Measurements from ENCODE around the gene MACROH2A2. TPM values are rescaled to one million over a fixed set of nuclear protein-coding genes. Genes with fewer than 3 reads are reported as not detected.
"Not testable (repeated sequence)": the region's sequence is repeated elsewhere in the genome, so short reads cannot be mapped to it uniquely, and the experiment has no call there.

MACROH2A2 gene
- 42.5 and 45.5 TPM in 2 replicates for total RNA-seq (2014; rRNA removed; shearing (Covaris generic))

- peak within 1 kb of the TSS; percentile 27; the same call in 1 of the 2 replicates for H3K27ac ChIP-seq
- peak; percentile 77 to 82 for DNase-seq (ENCODE audit: low read depth in 1 of 2, low spot score in 2 of 2)
- no peaks in the 10 kb centered on the region for H3K9me3 ChIP-seq (replicated peaks)
- peaks cover 12% of the 10 kb centered on the region for H3K27me3 ChIP-seq (replicated peaks)
- peak within 1 kb of the TSS; percentile 63 for H3K4me3 ChIP-seq
- H3K4me1 ChIP-seq (replicated peaks), result peaks cover 18% of the 10 kb centered on the region
- no peaks in the 10 kb centered on the region for H3K36me3 ChIP-seq
Observed at GRCh38 chr10:70052462-70053217, at the start of gene MACROH2A2. Gene MACROH2A2 (plus strand): TSS chr10:70052846. CDS start chr10:70075659, 22,813 bp downstream.

- H3K27ac ChIP-seq, result no peak overlapping the region
- peaks cover 7% of the 10 kb centered on the region; the same call in 1 of the 2 replicates for H3K27me3 ChIP-seq (replicated peaks)
- no peaks in the 10 kb centered on the region for H3K4me1 ChIP-seq (replicated peaks)
- DNase-seq (ENCODE audit: low read depth in 1 of 2, low spot score in 2 of 2), result no peak
- H3K9me3 ChIP-seq (replicated peaks), result no peaks in the 10 kb centered on the region
- H3K4me3 ChIP-seq, result no peak overlapping the region
- H3K36me3 ChIP-seq, result no peaks in the 10 kb centered on the region
Observed at GRCh38 chr10:70007116-70007820, 45.4 kb upstream of the MACROH2A2 start.

DNA sequence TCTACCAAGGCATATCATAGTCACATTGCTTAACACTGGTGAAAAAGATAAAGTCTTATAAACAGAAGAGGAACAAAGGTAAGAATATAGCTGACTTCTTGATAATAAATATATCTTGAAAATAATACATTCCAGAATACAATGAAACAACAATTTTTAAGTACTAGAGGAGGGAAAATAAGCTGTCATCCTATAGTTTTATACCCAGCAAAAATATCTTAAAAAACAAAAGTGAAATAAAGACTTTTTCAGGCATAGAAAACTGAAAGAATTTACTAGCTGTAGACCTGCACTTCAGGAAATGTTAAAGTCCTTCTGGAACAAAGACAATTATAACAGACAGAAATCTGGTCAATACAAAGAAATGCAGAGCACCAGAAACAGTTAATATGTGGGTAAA lies 21.4 kb upstream of the MACROH2A2 start:
- 0 out of 2 replicates have a peak, but pooled peaks cover 2% of the 10 kb centered on the region for H3K9me3 ChIP-seq (replicated peaks)
- peaks cover 15% of the 10 kb centered on the region for H3K27me3 ChIP-seq (replicated peaks)
- DNase-seq (ENCODE audit: low read depth in 1 of 2, low spot score in 2 of 2), result no peak
- no peaks in the 10 kb centered on the region for H3K36me3 ChIP-seq
- H3K4me3 ChIP-seq, result no peak overlapping the region
- H3K4me1 ChIP-seq (replicated peaks), result no peaks in the 10 kb centered on the region
- no peak overlapping the region for H3K27ac ChIP-seq

- 0 out of 2 replicates have a peak, but pooled peaks cover 2% of the 10 kb centered on the region for H3K9me3 ChIP-seq (replicated peaks)
- H3K27ac ChIP-seq, result no peak overlapping the region
- no peak overlapping the region for H3K4me3 ChIP-seq
- H3K27me3 ChIP-seq (replicated peaks), result peaks cover 15% of the 10 kb centered on the region
- H3K36me3 ChIP-seq, result no peaks in the 10 kb centered on the region
- no peaks in the 10 kb centered on the region for H3K4me1 ChIP-seq (replicated peaks)
- no peak for DNase-seq (ENCODE audit: low read depth in 1 of 2, low spot score in 2 of 2)
Observed at GRCh38 chr10:70032667-70033289, 19.9 kb upstream of the MACROH2A2 start.

DNA sequence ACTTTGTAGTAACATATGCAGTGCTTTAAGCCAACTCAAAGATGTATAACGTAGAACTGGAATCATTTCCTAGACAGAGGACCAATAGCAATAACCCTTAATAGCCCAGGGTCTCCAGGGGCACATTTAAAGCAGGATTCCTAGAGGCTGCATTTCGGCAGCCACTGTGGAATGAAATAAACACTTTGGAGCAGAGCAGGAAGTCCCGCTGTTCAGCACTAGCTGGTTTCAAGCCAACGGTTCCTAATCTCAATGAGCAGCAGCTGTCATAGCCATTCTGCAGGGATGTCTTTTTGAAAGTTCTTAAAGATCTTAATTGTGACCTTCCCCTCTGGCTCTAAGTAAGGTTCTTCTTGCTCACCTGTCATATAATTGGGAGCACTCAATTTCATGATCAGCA lies 18.4 kb upstream of the MACROH2A2 start:
- peaks cover 15% of the 10 kb centered on the region for H3K27me3 ChIP-seq (replicated peaks)
- H3K4me1 ChIP-seq (replicated peaks), result no peaks in the 10 kb centered on the region
- H3K9me3 ChIP-seq (replicated peaks), result 0 out of 2 replicates have a peak, but pooled peaks cover 2% of the 10 kb centered on the region
- H3K36me3 ChIP-seq, result no peaks in the 10 kb centered on the region
- DNase-seq (ENCODE audit: low read depth in 1 of 2, low spot score in 2 of 2), result no peak
- H3K27ac ChIP-seq, result no peak overlapping the region
- H3K4me3 ChIP-seq, result no peak overlapping the region

GRCh38 chr10:70035531-70035930 lies 17.1 kb upstream of the MACROH2A2 start:
- 0 out of 2 replicates have a peak, but pooled peaks cover 2% of the 10 kb centered on the region for H3K9me3 ChIP-seq (replicated peaks)
- H3K4me3 ChIP-seq, result no peak overlapping the region
- no peaks in the 10 kb centered on the region for H3K4me1 ChIP-seq (replicated peaks)
- H3K36me3 ChIP-seq, result no peaks in the 10 kb centered on the region
- DNase-seq (ENCODE audit: low read depth in 1 of 2, low spot score in 2 of 2), result no peak
- peaks cover 15% of the 10 kb centered on the region for H3K27me3 ChIP-seq (replicated peaks)
- no peak overlapping the region for H3K27ac ChIP-seq

- no peak overlapping the region for H3K4me3 ChIP-seq
Observed at GRCh38 chr10:70038923-70039322, 13.7 kb upstream of the MACROH2A2 start.

GRCh38 chr10:70041016-70041415 lies 11.6 kb upstream of the MACROH2A2 start:
- Histone ChIP-seq H3K4me3 (no peak overlapping the region), H3K4me1 (replicated peaks) (no peaks in the 10 kb centered on the region)

More at GRCh38 chr10:70038923-70039322, 13.7 kb upstream of the MACROH2A2 start:
- Histone ChIP-seq H3K9me3 (replicated peaks) (no peaks in the 10 kb centered on the region), H3K36me3 (no peaks in the 10 kb centered on the region), H3K27me3 (replicated peaks) (peaks cover 9% of the 10 kb centered on the region), H3K27ac (no peak overlapping the region), H3K4me1 (replicated peaks) (no peaks in the 10 kb centered on the region)
- no peak for DNase-seq (ENCODE audit: low read depth in 1 of 2, low spot score in 2 of 2)

GRCh38 chr10:70041739-70042138 lies 10.9 kb upstream of the MACROH2A2 start:
- not testable (repeated sequence) for H3K27ac ChIP-seq; H3K36me3 ChIP-seq; H3K27me3 ChIP-seq (replicated peaks); DNase-seq (ENCODE audit: low read depth in 1 of 2, low spot score in 2 of 2); H3K4me3 ChIP-seq; H3K4me1 ChIP-seq (replicated peaks); H3K9me3 ChIP-seq (replicated peaks)

More at GRCh38 chr10:70041016-70041415, 11.6 kb upstream of the MACROH2A2 start:
- no peak overlapping the region for H3K27ac ChIP-seq
- H3K36me3 ChIP-seq, result no peaks in the 10 kb centered on the region
- no peak for DNase-seq (ENCODE audit: low read depth in 1 of 2, low spot score in 2 of 2)
- no peaks in the 10 kb centered on the region for H3K9me3 ChIP-seq (replicated peaks)
- H3K27me3 ChIP-seq (replicated peaks), result peaks cover 5% of the 10 kb centered on the region; the same call in 1 of the 2 replicates

DNA sequence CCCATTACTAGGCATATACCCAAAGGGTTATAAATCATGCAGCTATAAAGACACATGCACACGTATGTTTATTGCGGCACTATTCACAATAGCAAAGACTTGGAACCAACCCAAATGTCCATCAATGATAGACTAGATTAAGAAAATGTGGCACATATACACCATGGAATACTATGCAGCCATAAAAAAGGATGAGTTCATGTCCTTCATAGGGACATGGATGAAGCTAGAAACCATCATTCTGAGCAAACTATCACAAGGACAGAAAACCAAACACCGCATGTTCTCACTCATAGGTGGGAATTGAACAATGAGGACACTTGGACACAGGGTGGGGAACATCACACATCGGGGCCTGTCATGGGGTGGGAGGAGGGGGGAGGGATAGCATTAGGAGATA lies 5.6 kb upstream of the MACROH2A2 start:
- H3K27me3 ChIP-seq (replicated peaks), result peaks cover 17% of the 10 kb centered on the region
- not testable (repeated sequence) for H3K36me3 ChIP-seq; H3K9me3 ChIP-seq (replicated peaks)

DNA sequence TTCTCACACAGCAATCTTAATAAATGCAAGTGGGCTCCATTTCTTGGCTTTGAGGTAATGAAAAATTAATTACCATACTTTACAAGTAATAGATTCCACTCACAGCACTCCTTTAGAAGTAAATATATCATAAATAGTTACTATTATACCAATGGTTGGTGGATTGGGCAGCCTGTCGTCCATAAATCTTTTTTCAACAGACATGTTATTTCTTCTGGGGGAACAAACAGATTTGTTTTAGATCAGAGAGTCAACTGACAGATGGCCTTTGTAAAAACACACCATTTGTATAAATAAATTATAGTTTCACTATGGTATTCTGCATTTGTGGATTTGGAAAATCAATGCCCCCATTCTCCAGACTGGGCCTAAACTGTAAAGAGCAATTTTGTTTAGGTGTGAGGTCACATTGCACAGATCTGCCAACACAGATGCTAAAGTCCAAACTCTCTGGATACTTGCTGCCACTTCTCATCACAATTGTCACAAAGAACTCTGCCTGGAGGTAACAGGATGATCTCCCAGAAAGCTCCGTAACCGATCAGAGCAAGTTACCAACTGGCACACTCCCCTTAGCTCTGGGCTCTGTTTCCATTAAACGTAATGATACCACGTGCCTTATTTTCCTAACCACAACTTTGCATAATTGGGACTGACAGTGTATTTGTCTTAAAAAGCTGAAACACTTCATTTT lies 4.5 kb upstream of the MACROH2A2 start:
- Histone ChIP-seq H3K27me3 (replicated peaks) (peaks cover 17% of the 10 kb centered on the region), H3K4me3 (no peak overlapping the region), H3K27ac (no peak overlapping the region), H3K36me3 (no peaks in the 10 kb centered on the region), H3K4me1 (replicated peaks) (peaks cover 5% of the 10 kb centered on the region), H3K9me3 (replicated peaks) (no peaks in the 10 kb centered on the region)
- DNase-seq (ENCODE audit: low read depth in 1 of 2, low spot score in 2 of 2), result no peak

More for the DNA sequence above, 5.6 kb upstream of the MACROH2A2 start:
- DNase-seq (ENCODE audit: low read depth in 1 of 2, low spot score in 2 of 2); H3K4me1 ChIP-seq (replicated peaks); H3K4me3 ChIP-seq; H3K27ac ChIP-seq: not testable (repeated sequence)

DNA sequence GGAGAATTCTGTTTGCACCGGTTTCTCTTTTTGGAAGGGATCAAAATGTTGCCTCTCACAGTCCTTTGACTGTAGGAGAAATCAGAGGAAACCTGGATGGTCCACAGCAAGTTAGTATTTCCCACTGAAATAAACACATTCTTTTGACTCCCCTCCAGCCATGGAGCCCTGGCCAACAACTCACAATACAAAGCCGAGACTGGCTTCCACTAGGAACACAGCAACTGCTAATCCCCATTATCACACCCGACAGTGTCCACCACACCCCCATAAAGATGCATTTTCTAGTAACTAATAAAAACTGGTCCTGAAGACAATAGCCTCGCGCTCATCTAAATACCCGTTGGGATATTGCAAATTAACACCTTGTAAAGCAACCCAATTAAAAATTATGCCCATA lies 798 bp upstream of the MACROH2A2 start:
- H3K27ac ChIP-seq, result no peak overlapping the region
- peaks cover 12% of the 10 kb centered on the region for H3K27me3 ChIP-seq (replicated peaks)
- H3K4me1 ChIP-seq (replicated peaks), result peaks cover 18% of the 10 kb centered on the region
- H3K36me3 ChIP-seq, result no peaks in the 10 kb centered on the region
- no peaks in the 10 kb centered on the region for H3K9me3 ChIP-seq (replicated peaks)
- no peak for DNase-seq (ENCODE audit: low read depth in 1 of 2, low spot score in 2 of 2)
- H3K4me3 ChIP-seq, result peak overlapping the region; percentile 63; the same call in 1 of the 2 replicates

DNA sequence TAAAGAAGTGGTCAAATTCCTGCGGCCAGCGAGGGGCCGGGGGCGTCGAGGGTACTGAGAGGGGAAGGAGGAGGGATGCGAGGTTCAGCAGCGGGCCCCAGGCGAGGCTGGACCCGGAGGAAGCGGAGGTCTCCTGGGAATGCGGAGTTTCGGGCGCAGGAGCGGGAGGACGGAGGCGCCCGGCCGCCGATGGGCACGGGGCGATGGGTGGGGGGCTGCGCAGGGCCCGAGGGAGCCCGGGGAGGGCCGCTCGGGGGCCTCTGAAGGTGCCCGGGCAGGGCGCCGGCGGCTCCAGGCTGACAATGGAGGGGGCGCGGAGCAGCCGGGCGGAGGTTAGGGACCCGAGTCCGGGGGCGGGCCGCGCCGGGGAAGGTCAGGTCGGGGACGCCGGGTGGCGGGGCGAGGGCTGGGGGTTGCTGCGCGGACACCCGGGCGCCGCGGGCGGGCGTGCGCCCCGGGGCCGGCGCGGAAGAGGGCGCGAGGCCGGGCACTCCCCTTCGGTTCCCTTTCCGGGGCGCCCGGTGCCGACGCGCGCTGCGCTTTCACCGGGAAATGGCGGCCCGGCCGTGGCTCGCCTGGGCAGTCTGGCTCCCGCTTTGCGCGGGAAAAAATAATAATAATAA lies 683 bp downstream of the MACROH2A2 start:
- no peaks in the 10 kb centered on the region for H3K9me3 ChIP-seq (replicated peaks)
- H3K27me3 ChIP-seq (replicated peaks), result peaks cover 12% of the 10 kb centered on the region
- H3K27ac ChIP-seq, result peak overlapping the region; percentile 27; the same call in 1 of the 2 replicates
- no peaks in the 10 kb centered on the region for H3K36me3 ChIP-seq
- no peak for DNase-seq (ENCODE audit: low read depth in 1 of 2, low spot score in 2 of 2)
- H3K4me3 ChIP-seq, result peak overlapping the region; percentile 63
- H3K4me1 ChIP-seq (replicated peaks), result peaks cover 18% of the 10 kb centered on the region

Measured in SJSA1 (cell line).